ENCODE results near the gene ZNF800.

The ZNF800 gene

GRCh38 chr7:127391591-127392181 lies 822 bp downstream of the ZNF800 start:
- in situ Hi-C loops (cut with HindIII; ENCODE audit: low pct_ligation_motif_present, low pct_unique_long_range_greater_than_20kb, low sequenced_read_pairs) = no loop called here
- DNase-seq = peak; percentile 61

DNA sequence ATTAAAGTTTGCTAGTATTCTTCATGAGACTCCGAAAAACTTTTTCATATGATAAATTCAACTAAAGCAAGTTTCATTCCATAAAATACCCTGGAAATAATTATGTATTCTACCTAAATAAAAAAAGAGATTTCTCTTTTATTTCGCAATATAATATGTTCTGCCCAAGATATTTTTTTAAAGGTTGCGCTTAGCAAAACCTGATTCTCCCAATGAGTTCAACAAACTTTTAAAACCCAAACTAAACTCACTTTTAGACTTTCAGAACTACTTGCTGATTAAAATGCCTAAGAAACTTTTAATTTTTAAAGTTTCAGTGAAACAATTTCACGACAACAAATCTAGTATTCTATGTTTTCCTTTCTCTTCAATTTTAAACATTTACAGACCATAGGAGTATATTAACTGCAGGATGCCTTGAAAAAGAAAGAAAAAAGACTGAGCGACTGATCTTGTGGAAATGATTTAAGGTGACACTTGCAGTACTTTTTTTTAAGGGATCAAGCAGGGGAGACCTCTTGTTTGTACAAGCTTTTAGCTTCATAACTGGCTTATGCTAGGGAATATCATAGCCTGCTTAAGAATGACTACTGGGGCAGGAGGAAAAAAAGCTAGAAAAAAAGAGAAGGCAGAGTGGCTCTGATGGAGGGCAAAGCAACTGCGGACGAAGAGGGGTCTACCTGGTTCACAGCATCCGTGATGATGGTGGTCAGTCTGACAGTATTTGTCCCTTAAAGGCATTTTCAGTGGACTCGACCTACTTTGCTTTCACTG lies 1.5 kb downstream of the ZNF800 start:
- in situ Hi-C loops (cut with HindIII; ENCODE audit: low pct_ligation_motif_present, low pct_unique_long_range_greater_than_20kb, low sequenced_read_pairs) = no loop called here
- peak; percentile 21 for DNase-seq

- no peak for DNase-seq
- in situ Hi-C loops (cut with HindIII; ENCODE audit: low pct_ligation_motif_present, low pct_unique_long_range_greater_than_20kb, low sequenced_read_pairs) = no loop called here
Measured at GRCh38 chr7:127390186-127390816, 2.2 kb downstream of the ZNF800 start.

DNA sequence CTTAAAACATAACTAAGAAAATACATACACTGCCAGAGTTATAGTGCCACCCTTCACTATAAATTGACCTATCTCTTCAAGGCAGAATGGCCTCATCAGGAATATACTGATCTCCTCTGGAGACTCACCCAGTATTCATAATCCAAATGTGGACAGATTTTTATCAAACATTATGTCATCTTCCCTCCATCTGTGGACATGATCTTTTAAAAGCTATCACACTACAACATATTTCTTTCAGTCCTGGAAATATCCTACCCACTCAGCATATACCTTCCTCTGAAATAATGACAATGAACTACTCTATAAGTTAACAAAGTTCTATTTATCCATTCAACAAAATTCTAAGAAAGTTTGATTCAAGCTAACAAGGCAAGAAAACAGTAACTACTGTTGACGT lies 3.2 kb downstream of the ZNF800 start:
- no peak for DNase-seq
- in situ Hi-C loops (cut with HindIII; ENCODE audit: low pct_ligation_motif_present, low pct_unique_long_range_greater_than_20kb, low sequenced_read_pairs) = no loop called here

GRCh38 chr7:127387974-127388373 lies 4.5 kb downstream of the ZNF800 start:
- no peak for DNase-seq
- in situ Hi-C loops (cut with HindIII; ENCODE audit: low pct_ligation_motif_present, low pct_unique_long_range_greater_than_20kb, low sequenced_read_pairs) = no loop called here

DNA sequence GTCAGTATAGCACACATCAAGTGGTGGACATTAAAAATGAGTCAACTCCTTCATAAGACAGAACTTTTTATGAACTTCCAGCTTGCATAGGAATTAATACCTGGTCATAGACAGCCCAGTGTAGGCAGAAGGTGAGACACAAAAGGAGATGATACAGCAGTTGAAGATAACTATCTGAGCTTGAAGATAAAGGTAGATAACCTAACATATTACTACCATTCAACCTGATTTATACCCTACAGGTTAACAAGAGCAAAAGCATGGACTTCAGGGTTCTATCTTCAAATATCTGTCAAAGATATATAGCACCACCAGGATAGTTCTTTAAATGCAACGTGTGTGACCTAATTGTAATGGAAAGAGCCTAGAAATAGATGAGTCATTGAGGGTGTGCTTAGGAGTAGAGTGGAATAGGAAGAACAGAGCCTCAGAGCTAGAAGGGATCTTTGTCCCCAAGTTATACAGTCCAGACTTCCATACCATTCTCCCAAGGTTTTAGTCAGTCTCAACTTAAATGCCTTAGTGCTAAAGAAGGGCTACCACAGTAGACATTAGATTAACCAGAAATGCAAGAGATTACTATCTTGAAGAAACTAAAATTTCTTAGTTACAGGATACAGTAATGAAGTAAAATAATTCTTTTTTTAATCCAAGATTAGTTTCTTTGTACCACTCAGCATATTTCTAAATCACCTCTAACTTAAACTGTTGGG lies 9.2 kb downstream of the ZNF800 start:
- DNase-seq = peak; percentile 54
- in situ Hi-C loops (cut with HindIII; ENCODE audit: low pct_ligation_motif_present, low pct_unique_long_range_greater_than_20kb, low sequenced_read_pairs) = no loop called here

DNA sequence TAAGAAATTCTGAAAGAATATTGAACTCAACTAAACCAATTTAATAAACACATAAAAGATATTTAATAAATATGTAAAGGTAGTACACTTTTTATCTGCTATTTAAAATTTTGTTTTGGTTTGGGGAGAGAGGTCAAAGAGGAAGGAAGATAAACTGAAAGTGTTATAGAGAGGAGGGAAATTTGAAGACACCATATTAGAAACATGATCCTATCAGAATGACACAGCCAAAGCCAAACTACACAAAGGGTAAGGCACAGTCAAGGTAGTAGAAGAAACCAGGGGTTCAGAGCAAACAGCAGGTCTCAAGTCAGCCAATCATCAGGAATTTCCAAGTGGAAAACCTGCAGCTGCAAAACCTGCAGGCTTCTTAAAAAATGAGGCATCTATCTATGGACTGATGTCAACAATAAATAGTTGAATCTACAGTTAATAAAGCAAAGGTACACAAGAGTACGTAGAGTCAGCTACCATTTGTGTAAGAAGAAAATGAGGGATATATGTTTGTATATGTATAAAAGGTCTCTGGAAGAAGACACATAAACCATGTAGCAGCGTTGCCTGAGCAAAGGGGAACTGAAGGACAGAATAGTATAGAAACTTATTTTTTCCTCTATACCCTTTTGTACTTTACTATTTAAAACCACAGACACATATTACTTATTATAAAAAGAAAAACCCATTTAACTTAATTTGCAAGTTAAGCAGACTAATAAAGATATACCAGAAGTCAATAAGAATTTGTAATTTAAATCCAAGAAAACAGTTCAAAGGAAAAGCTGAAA lies 10.0 kb downstream of the ZNF800 start:
- no peak for DNase-seq
- in situ Hi-C loops (cut with HindIII; ENCODE audit: low pct_ligation_motif_present, low pct_unique_long_range_greater_than_20kb, low sequenced_read_pairs) = no loop called here

DNA sequence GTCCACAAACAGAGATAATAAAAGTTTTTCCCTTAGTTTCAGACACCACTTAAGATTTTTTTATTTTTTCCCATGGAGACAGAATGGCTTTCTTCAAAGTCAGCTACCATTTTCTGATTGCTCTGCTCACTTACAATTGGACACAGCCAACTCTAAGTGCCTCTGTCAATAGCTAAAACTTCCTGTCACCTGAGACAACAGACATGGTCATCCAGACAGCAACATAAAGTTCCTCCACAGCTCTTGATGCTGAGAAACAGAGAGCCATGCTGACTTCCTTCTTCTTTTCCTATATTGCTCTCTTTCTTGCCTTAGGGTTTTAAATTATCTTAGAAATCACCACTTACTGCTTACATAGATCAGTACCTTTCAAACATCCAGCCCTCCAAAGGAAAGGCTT lies 12.0 kb downstream of the ZNF800 start:
- in situ Hi-C loops (cut with HindIII; ENCODE audit: low pct_ligation_motif_present, low pct_unique_long_range_greater_than_20kb, low sequenced_read_pairs) = no loop called here
- DNase-seq = no peak

DNA sequence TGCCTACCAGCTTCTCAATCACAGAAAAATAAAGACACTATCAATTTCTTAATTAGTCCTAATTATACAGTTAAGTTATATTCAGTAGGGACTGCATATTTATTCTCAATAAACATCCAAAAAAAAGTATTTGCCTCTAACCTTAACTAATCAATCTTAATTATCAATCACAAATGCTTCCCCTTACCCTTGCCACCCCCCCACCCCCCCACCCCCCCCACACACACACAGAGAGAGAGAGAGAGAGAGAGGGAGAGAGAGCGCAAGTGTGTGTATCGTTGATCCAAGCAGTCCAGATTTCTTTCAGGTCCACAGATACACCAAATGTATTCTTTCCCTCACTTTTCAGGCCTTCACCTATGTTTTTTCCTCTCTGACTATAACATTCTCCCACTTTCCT lies 12.9 kb downstream of the ZNF800 start:
- no peak for DNase-seq
- in situ Hi-C loops (cut with HindIII; ENCODE audit: low pct_ligation_motif_present, low pct_unique_long_range_greater_than_20kb, low sequenced_read_pairs) = no loop called here

- in situ Hi-C loops (cut with HindIII; ENCODE audit: low pct_ligation_motif_present, low pct_unique_long_range_greater_than_20kb, low sequenced_read_pairs) = no loop called here
- DNase-seq = no peak
Measured at GRCh38 chr7:127378537-127378936, 14.0 kb downstream of the ZNF800 start.

GRCh38 chr7:127377425-127377824 lies 15.1 kb downstream of the ZNF800 start:
- no peak for DNase-seq
- in situ Hi-C loops (cut with HindIII; ENCODE audit: low pct_ligation_motif_present, low pct_unique_long_range_greater_than_20kb, low sequenced_read_pairs) = no loop called here

DNA sequence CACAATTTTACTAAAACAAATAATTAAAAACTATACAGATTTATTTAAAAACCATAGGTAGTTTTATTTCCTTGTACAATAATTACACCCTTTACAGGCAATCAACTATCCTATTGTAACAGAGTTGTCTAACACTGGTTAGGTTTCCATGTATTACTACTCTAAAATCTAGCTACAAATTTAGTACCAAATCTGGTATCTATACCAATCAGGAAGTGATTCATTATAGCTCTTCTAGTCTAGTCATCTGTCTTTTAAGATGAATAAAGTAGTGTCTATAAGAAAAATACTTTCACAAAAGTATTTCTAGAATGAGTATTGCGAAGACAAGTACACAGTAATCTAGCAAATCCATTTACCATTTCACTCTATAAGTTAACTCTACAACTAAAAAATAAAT lies 16.9 kb downstream of the ZNF800 start:
- no peak for DNase-seq
- in situ Hi-C loops (cut with HindIII; ENCODE audit: low pct_ligation_motif_present, low pct_unique_long_range_greater_than_20kb, low sequenced_read_pairs) = no loop called here

GRCh38 chr7:127367679-127368078 lies 24.8 kb downstream of the ZNF800 start:
- DNase-seq = no peak
- in situ Hi-C loops (cut with HindIII; ENCODE audit: low pct_ligation_motif_present, low pct_unique_long_range_greater_than_20kb, low sequenced_read_pairs) = no loop called here

DNA sequence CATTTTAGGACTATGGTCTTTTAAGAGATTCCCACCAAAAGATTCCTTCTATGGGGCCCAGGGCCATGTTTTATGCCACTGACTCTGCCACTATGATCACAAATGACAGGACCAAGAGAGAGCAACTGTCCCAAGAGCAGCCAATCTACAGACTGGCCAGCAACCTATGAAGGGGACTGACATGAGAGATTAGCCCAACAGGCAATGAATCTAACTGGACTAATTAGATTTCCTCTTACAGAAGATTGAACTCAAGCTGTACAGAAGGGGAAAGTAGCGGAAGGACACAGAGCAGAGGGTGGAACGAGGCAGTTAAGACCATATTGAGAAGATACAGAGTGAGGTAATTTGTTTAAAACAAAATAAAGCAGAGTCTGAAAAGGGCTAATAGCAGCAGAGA lies 25.8 kb downstream of the ZNF800 start:
- in situ Hi-C loops (cut with HindIII; ENCODE audit: low pct_ligation_motif_present, low pct_unique_long_range_greater_than_20kb, low sequenced_read_pairs) = no loop called here
- no peak for DNase-seq

DNA sequence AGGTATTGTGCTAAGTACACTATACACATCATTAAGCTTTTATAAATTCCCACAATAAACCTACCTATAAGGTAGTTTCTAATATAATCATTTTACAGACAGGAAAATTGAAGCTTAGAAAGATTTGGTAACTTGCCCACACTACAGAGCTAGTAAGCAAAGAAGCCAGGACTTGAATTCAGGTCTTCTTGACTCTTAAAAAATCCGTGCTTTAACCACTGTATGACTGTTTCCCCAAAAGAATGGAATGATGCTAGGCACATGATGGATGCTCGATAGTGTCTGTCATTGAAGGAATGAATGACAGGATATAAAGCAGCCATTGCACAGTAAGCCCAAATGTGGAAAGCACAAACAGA lies 26.6 kb downstream of the ZNF800 start:
- no peak for DNase-seq
- in situ Hi-C loops (cut with HindIII; ENCODE audit: low pct_ligation_motif_present, low pct_unique_long_range_greater_than_20kb, low sequenced_read_pairs) = no loop called here

GRCh38 chr7:127365164-127365956 lies 27.1 kb downstream of the ZNF800 start:
- in situ Hi-C loops (cut with HindIII; ENCODE audit: low pct_ligation_motif_present, low pct_unique_long_range_greater_than_20kb, low sequenced_read_pairs) = no loop called here
- no peak for DNase-seq

- DNase-seq = no peak
- in situ Hi-C loops (cut with HindIII; ENCODE audit: low pct_ligation_motif_present, low pct_unique_long_range_greater_than_20kb, low sequenced_read_pairs) = no loop called here
Measured at GRCh38 chr7:127362364-127363027, 30.0 kb downstream of the ZNF800 start.

GRCh38 chr7:127361736-127362135 lies 30.8 kb downstream of the ZNF800 start:
- no peak for DNase-seq
- in situ Hi-C loops (cut with HindIII; ENCODE audit: low pct_ligation_motif_present, low pct_unique_long_range_greater_than_20kb, low sequenced_read_pairs) = no loop called here

All from ACHN (cell line).